Activated naive CD4-positive, alpha-beta T cell treated with anti-CD3 and anti-CD28 coated beads, Interleukin-2, amount 50 U/mL, for 24 hours (primary cell): Measurements from ENCODE around the gene CRYGB.
"Not testable (repeated sequence)": the region's sequence is repeated elsewhere in the genome, so short reads cannot be mapped to it uniquely, and the experiment has no call there.

Experiments used
- H3K27ac Mint-ChIP-seq: one replicate; pipeline ENCODE4 v1.8.0; 2021; ENCODE audit warnings: mild to moderate bottlenecking, mixed read lengths
- H3K27me3 Mint-ChIP-seq: one replicate; pipeline ENCODE4 v1.8.0; 2021; ENCODE audit warnings: mixed read lengths
- H3K36me3 Mint-ChIP-seq: one replicate; pipeline ENCODE4 v1.8.0; 2021; ENCODE audit warnings: mixed read lengths
- H3K4me1 Mint-ChIP-seq: one replicate; pipeline ENCODE4 v1.8.0; 2021; ENCODE audit warnings: mixed read lengths
- H3K4me3 Mint-ChIP-seq: one replicate; pipeline ENCODE4 v1.8.0; 2021; ENCODE audit warnings: mild to moderate bottlenecking, mixed read lengths
- H3K9me3 Mint-ChIP-seq: one replicate; pipeline ENCODE4 v1.8.0; 2021; ENCODE audit warnings: mixed read lengths

CRYGB gene

DNA sequence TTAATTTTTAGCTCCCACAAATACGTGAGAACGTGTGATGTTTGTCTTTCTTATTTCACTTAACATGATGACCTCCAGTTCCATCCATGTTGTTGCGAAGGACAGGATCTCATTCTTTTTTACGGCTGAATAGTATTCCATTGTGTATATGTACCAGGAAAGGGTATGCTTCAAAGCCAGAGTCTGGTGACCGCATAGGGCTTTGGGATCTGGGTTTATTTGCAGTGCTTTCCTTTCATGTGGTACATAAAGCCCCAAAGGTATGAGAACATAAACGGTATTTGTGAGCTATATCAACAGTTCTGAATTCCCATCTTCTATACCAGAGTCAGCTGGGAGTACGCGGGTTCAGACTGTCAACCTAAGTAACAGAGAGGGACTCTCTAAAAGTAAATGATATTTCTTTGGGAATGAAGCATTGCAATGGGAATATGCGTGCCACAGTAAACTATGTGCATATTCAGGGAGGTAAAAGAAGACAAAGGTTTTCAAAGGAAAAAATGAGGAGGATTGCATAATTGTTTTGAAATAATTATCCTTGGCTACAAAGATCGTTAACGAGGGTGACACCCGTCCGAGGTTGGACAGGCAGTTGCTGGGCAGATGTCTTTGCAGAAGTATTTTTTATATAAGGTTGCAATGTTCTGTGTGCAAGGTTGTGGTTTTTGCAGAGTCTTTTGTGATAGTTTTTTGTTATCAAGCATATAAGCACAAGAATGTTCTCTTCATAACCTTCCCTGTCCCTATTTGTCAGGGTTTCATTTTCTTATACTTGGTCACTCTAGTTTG lies 46.1 kb downstream of the CRYGB start:
- Mint-ChIP-seq H3K9me3 (no peaks in the 10 kb centered on the region), H3K36me3 (no peaks in the 10 kb centered on the region), H3K4me3 (peak overlapping the region; percentile 64), H3K27me3 (no peaks in the 10 kb centered on the region), H3K4me1 (peaks cover 35% of the 10 kb centered on the region), H3K27ac (peak overlapping the region; percentile 38)

DNA sequence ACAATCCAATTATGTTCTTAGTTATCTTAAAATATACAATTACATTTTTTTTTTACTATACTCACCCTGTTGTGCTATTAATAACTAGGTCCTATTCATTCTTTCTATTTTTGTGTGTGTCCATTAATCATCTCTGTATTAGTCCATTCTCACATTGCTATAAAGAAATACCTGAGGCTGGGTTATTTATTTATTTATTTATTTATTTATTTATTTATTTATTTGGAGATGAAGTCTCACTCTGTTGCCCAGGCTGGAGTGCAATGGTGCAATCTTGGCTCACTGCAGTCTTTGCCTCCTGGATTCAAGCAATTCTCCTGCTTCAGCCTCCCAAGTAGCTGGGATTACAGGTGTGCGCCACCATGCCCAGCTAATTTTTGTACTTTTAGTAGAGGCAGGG lies 47.3 kb downstream of the CRYGB start:
- H3K27me3 Mint-ChIP-seq, H3K9me3 Mint-ChIP-seq, H3K36me3 Mint-ChIP-seq, H3K27ac Mint-ChIP-seq, H3K4me3 Mint-ChIP-seq: not testable (repeated sequence)
- peaks cover 35% of the 10 kb centered on the region for H3K4me1 Mint-ChIP-seq

DNA sequence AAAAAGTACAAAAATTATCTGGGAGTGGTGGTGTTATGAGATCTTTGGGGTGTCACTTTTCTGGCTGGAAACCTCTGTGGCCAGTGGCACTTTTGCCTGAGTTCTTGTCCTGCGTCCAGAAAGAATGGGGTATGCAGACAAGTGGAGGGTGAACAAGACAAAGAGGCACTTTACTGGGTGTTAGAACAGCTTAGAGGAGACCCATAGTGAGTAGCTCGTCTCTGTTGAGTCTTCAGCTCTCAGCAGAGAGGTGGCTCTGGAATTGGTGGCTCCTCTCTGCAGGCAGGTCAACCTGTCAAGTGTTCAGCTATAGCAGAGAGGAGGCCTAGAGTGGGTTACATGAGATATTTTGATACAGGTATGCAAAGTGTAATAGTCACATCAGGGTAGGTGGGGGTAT lies 47.7 kb downstream of the CRYGB start:
- Mint-ChIP-seq H3K4me3 (no peak overlapping the region), H3K27ac (no peak overlapping the region), H3K27me3 (no peaks in the 10 kb centered on the region), H3K9me3 (no peaks in the 10 kb centered on the region), H3K36me3 (no peaks in the 10 kb centered on the region), H3K4me1 (peaks cover 35% of the 10 kb centered on the region)

DNA sequence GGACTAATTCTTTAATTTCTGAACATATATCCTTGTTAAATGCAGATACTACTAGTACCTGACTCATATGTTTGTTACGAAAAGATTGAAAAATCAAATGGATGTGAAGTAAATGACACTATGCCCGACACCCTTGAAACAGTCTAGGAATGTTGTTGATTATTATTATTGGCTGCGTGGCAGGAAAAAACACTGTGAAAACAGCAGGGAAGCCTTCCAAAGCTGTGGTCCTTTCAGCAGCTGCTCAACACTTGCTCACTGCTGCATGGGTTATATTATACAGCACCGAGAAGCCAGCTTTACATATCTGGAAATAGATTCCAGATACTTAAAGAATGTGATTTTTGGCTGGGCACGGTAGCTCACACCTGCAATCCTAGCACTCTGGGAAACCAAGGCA lies 48.2 kb downstream of the CRYGB start:
- Mint-ChIP-seq H3K27me3 (no peaks in the 10 kb centered on the region), H3K9me3 (no peaks in the 10 kb centered on the region), H3K27ac (no peak overlapping the region), H3K36me3 (no peaks in the 10 kb centered on the region), H3K4me1 (peaks cover 35% of the 10 kb centered on the region), H3K4me3 (no peak overlapping the region)

DNA sequence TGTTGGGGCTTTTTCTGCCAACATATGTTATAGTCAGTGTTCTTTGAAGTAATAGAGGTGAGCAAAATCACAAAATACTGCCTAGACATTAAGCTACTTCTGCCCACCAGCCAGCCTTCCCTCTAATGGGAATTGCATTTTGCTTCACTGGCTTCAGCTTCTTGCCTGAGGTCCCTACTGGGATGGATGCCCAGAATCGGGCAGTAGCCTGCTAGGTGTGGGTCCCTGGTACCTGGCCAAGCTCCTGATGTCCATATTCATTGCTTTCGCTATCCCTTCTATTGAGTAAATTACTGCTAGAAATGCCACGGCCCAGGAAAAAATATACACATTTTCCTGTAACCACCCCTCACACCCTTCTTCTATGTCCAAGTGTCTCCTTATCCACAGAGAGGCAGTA lies 48.6 kb downstream of the CRYGB start:
- no peaks in the 10 kb centered on the region for H3K27me3 Mint-ChIP-seq
- no peak overlapping the region for H3K27ac Mint-ChIP-seq
- H3K4me3 Mint-ChIP-seq: no peak overlapping the region
- H3K36me3 Mint-ChIP-seq: no peaks in the 10 kb centered on the region
- no peaks in the 10 kb centered on the region for H3K9me3 Mint-ChIP-seq
- H3K4me1 Mint-ChIP-seq: peaks cover 33% of the 10 kb centered on the region

DNA sequence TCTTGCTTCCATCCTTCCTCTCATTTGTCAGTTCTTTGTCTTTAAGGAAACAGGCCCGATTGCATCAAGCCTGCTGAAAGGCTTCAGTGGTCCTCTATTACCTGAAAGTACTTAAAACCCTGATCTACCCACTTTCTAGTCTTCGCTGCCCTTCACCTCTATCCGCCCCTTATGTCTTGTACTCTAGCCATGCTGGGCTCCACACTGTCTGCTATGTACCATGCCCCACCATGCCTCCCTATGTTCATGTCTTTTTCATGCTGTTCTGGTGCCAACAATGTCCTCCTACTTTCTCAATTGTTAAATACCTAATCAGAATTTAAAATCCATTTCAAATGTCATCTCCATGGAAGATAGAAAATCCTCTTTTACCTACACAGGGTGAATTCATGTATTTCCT lies 49.9 kb downstream of the CRYGB start:
- no peaks in the 10 kb centered on the region for H3K9me3 Mint-ChIP-seq
- no peak overlapping the region for H3K27ac Mint-ChIP-seq
- no peaks in the 10 kb centered on the region for H3K27me3 Mint-ChIP-seq
- no peak overlapping the region for H3K4me3 Mint-ChIP-seq
- no peaks in the 10 kb centered on the region for H3K36me3 Mint-ChIP-seq
- H3K4me1 Mint-ChIP-seq: peaks cover 21% of the 10 kb centered on the region

DNA sequence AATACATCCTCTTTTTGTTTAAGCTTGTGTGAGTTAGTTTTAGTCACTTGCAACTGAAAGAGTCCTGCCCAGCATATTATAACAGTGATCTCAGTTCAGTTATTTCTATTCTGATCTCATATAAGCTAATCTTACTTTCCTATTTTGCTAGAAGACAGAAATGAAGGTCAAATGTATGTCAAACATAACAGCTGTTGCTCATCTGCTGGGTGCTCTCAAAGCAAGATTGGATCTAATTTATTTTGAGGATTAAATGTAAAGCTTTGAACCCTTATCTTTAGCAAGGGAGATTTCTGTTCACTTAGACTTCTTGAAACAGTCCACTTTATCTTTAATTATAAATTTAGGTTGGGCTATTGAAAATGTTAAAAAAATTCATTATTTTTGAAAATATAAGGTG lies 52.8 kb downstream of the CRYGB start:
- Mint-ChIP-seq H3K4me3 (no peak overlapping the region), H3K36me3 (no peaks in the 10 kb centered on the region), H3K27me3 (no peaks in the 10 kb centered on the region), H3K4me1 (no peaks in the 10 kb centered on the region), H3K27ac (no peak overlapping the region), H3K9me3 (no peaks in the 10 kb centered on the region)
